Psoas muscle (tissue), 8 donors: ENCODE results near the gene FIGNL1. TPM values are rescaled to one million over a fixed set of nuclear protein-coding genes. Genes with fewer than 3 reads are reported as not detected.

Experiments
- ATAC-seq, 4 donors: fragments of 200-7000 bp; cut with Tn5 transposase; one replicate each; pipeline ENCODE4 v1.9.1; 2020; ENCODE audit warnings: moderate library complexity in 3 of 4, mild to moderate bottlenecking in 2 of 4
- DNase-seq, 2 donors: peaks; one replicate each; pipeline ENCODE4 v3.0.0-alpha.2; 2020
- H3K27ac ChIP-seq: fragments of 200-600 bp; one replicate; pipeline ENCODE4 v1.8.0; 2022
- H3K27me3 ChIP-seq, 3 donors: fragments of 200-600 bp in 1 of 3; one replicate each; pipeline versions ENCODE4 v1.6.1 to v1.8.0; 2013 to 2022; ENCODE audit warnings: low read length in 2 of 3, mild to moderate bottlenecking in 2 of 3, moderate library complexity in 1 of 3; ENCODE audit not compliant: insufficient read depth in 3 of 3
- H3K36me3 ChIP-seq, 2 donors: fragments of 200-600 bp in 1 of 2; one replicate each; pipeline versions ENCODE4 v1.6.1 to v1.8.0; 2013 to 2022; ENCODE audit warnings: low read depth in 1 of 2, mild to moderate bottlenecking in 1 of 2, moderate library complexity in 1 of 2; ENCODE audit not compliant: insufficient read depth in 1 of 2
- H3K4me1 ChIP-seq: fragments of 200-600 bp; one replicate; pipeline ENCODE4 v1.8.0; 2022
- H3K4me3 ChIP-seq: fragments of 200-600 bp; one replicate; pipeline ENCODE4 v1.8.0; 2022; ENCODE audit warnings: mild to moderate bottlenecking
- H3K9me3 ChIP-seq: fragments of 200-600 bp; one replicate; pipeline ENCODE4 v1.8.0; 2022
- WGBS, 3 donors: extraction: QIAGEN DNeasy Blood & Tissue Kit; methylation state at CpG; one replicate each; pipeline versions ENCODE4 v1.1.6 to v1.1.7; 2013; 5-methylcytosine and 5-hydroxymethylcytosine counted together
- intact Hi-C, 2 donors: fragments of 100-400 bp; cut with DNase I; formaldehyde crosslinking; loops; one replicate each; pipeline versions ENCODE4 v1.11.0 to v1.14.2; 2022
- polyA plus RNA-seq, 3 donors: library from polyadenylated mRNA; stranded (reverse); fragments of 200-250 nt; gene quantifications; one replicate each; pipeline ENCODE4 v1.2.3, GENCODE V29; 2013
- total RNA-seq, 4 donors: library from RNA; stranded (reverse); fragmentation: NEBNext Ultra II Directional in 2 of 4; extraction: Animal tissue kit (Norgen Biotek cat#: 25700) in 2 of 4; gene quantifications; one replicate each; pipeline versions ENCODE4 v1.2.1 to v1.2.4, GENCODE V29; 2021 to 2023
- TF ChIP-seq, protein P1 (sequence below): fragments of 200-600 bp; IDR thresholded peaks from one replicate; pipeline ENCODE4 v1.8.0; 2022; ENCODE audit warnings: antibody characterized with exemption
- donor health status: healthy with polysubstance abuse.
- donor health status: DM: no; HTN: no; CAD: no; lungs with moderate emphysema.
- donor health status: Bipolar disorder and iron deficiency.
- donor health status: healthy.
- donor health status: DM: yes; HTN: yes; CAD: no.
- donor health status: DM: no; HTN: no; CAD: no.
- donor health status: DM: no; HTN: no; CAD: no.
- donor health status: DM: yes; HTN: yes; CAD: no.

FIGNL1 gene
- total and polyA plus RNA-seq, 7 donors, result 2.7 to 13.4 (median 7.9) TPM

DNA sequence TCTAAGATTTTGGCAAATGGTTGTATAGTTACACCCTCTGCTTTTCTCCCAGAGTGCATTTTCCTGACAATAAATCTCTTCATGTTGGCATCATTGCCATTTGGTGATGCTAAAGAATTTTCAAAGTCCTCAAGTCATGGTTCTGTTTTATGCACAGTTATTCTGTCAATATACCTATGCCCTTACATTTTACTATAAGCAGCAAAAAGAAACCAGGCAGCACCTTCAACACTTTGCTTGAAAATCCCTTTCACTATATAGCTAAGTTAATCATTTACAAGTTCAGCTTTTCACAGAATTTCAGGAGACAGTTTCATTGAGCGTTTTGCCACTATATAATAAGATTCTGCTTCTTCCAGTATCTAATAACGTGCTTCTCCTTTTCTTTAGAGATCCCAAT is 22.6 kb downstream of the FIGNL1 start:
- Histone ChIP-seq H3K4me1 (no peaks in the 10 kb centered on the region), H3K27ac (no peak overlapping the region), H3K36me3 (no peaks in the 10 kb centered on the region), H3K27me3 (no peaks in the 10 kb centered on the region), H3K9me3 (no peaks in the 10 kb centered on the region), H3K4me3 (no peak overlapping the region)
- 83 to 85% (median 84%) methylated on average over 2 of the region's 2 CpGs for WGBS, 3 donors
- ATAC-seq (no peak), DNase-seq (no peak)
- TF ChIP-seq, protein P1, sequence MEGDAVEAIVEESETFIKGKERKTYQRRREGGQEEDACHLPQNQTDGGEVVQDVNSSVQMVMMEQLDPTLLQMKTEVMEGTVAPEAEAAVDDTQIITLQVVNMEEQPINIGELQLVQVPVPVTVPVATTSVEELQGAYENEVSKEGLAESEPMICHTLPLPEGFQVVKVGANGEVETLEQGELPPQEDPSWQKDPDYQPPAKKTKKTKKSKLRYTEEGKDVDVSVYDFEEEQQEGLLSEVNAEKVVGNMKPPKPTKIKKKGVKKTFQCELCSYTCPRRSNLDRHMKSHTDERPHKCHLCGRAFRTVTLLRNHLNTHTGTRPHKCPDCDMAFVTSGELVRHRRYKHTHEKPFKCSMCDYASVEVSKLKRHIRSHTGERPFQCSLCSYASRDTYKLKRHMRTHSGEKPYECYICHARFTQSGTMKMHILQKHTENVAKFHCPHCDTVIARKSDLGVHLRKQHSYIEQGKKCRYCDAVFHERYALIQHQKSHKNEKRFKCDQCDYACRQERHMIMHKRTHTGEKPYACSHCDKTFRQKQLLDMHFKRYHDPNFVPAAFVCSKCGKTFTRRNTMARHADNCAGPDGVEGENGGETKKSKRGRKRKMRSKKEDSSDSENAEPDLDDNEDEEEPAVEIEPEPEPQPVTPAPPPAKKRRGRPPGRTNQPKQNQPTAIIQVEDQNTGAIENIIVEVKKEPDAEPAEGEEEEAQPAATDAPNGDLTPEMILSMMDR, result no peak
- intact Hi-C loops, result no loop called here

DNA sequence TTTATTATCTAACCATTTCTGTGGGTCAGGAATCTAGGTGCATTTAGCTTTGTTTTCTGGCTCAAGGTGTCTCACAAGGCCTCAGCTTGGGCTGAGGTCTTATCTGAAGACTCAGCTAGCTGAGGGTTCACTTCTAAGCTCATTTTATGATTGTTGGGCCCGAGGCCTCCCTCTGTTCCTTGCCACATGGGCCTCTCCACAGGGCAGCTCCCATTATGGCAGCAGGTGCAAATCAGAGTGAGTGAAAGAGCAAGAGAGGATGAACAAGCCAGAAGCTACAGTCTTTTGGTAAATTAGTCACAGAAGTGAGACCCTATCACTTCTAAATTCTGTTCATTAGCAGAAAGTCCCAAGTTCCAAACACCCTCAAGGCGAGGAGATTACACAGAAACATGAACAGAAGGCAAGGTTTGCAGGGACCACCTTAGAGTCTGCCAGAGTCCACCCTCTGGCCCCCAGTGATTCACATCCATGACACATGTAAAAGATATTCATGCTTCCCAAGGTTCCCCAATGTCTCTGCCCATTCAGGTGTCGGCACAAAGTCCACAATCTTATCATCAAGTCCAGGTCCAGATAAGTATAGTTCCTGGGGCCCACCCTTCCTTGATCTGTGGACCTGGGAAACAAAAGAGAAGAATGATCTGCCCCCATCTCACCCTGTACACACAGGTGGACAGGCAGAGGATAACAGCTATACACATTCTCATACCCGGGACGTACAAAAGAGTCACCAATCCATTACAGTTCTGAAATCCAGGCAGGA is 23.7 kb downstream of the FIGNL1 start:
- H3K36me3 ChIP-seq, result no peaks in the 10 kb centered on the region
- H3K27me3 ChIP-seq, result no peaks in the 10 kb centered on the region
- H3K4me3 ChIP-seq, result no peak overlapping the region
- 90 to 92% (median 90%) methylated on average over 5 of the region's 5 CpGs for WGBS, 3 donors
- H3K4me1 ChIP-seq, result no peaks in the 10 kb centered on the region
- ATAC-seq, result no peak
- no peaks in the 10 kb centered on the region for H3K9me3 ChIP-seq
- no peak overlapping the region for H3K27ac ChIP-seq
- TF ChIP-seq, protein P1, result no peak
- DNase-seq, result no peak
- intact Hi-C loops, result no loop called here

DNA sequence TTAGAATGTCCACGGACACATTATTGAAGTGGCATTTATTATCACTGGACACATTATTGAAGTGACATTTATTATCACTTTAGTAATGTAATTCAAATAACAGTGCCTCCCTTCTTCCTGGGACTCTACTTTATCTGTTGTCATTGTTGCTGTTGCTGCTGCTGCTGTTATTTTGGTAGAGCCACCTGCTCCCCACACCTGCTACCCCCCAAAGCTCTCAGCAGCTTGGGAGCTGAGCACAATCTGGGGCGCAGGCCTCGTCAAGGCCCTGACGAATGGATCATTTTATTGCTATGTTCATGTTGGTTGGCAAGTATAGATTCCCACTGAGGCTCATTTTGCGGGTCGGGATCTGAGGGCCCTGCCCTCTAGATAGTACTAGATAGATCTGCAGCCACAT is 24.8 kb downstream of the FIGNL1 start:
- no peaks in the 10 kb centered on the region for H3K4me1 ChIP-seq
- no peaks in the 10 kb centered on the region for H3K36me3 ChIP-seq
- WGBS, 3 donors, result 85 to 90% (median 87%) methylated on average over 6 of the region's 6 CpGs
- intact Hi-C loops, result no loop called here
- ATAC-seq (no peak), DNase-seq (no peak)
- TF ChIP-seq, protein P1, result no peak
- no peaks in the 10 kb centered on the region for H3K9me3 ChIP-seq
- H3K4me3 ChIP-seq, result no peak overlapping the region
- no peak overlapping the region for H3K27ac ChIP-seq
- no peaks in the 10 kb centered on the region for H3K27me3 ChIP-seq

DNA sequence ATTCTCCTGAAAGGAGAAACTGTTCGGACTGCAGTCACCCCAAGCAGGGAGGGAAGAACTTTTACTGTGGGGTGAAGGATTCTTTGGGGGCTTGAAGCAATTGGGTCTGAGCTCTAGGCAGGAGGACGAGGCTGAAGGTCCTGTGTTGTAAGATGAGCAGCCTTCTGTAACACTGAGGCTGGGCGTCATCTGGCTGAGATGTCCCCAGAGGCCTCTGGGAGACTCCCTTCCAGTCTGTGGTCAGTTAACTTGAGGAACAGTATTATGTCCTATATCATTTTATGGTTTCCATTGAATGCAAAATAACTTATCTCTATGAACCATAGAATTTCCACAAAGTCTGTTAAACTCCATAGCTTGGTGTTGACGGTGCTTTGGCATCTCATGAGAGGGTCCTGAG is 26.3 kb downstream of the FIGNL1 start:
- 47 to 67% (median 49%) methylated on average over 4 of the region's 4 CpGs for WGBS, 3 donors

More for the DNA sequence above, 26.3 kb downstream of the FIGNL1 start:
- no peak overlapping the region for H3K27ac ChIP-seq
- intact Hi-C loops, result loop anchor here in 1 of 2 donors (5.0 kb wide), 1 partner anchor 217 kb away; no protein-coding TSS in a partner anchor
- TF ChIP-seq, protein P1, result no peak
- H3K4me3 ChIP-seq, result no peak overlapping the region
- no peaks in the 10 kb centered on the region for H3K36me3 ChIP-seq
- no peaks in the 10 kb centered on the region for H3K4me1 ChIP-seq
- H3K9me3 ChIP-seq, result no peaks in the 10 kb centered on the region
- no peak for ATAC-seq
- no peaks in the 10 kb centered on the region for H3K27me3 ChIP-seq
- DNase-seq, result no peak
